HEK293T (cell line): ENCODE data around the gene GPR107.

Experiments used
- CTCF ChIA-PET: fragments of 350-600 bp; formaldehyde crosslinking; extraction: SDS; loops from one replicate; lab custom pipeline; 2021; ENCODE audit warnings: antibody characterized with exemption, inconsistent platforms; lab: Yijun Ruan, JAX
- POLR2A ChIA-PET: fragments of 350-600 bp; formaldehyde crosslinking; extraction: SDS; loops from one replicate; lab custom pipeline; 2020; ENCODE audit warnings: antibody characterized with exemption, inconsistent platforms; lab: Yijun Ruan, JAX
- DNase-seq: peaks from one replicate; pipeline ENCODE4 v3.0.0; 2012; ENCODE audit warnings: mixed read lengths; ENCODE audit errors: extremely low spot score
- ARNT ChIP-seq: fragments of 450-650 bp; IDR thresholded peaks from 2 replicates; pipeline ENCODE4 v1.6.1; 2017; ENCODE audit warnings: mild to moderate bottlenecking
- BHLHE40 ChIP-seq: fragments of 450-650 bp; IDR thresholded peaks from 2 replicates; pipeline ENCODE4 v1.6.1; 2016; ENCODE audit warnings: mild to moderate bottlenecking, moderate library complexity, borderline replicate concordance
- CTBP1 ChIP-seq: fragments of 450-650 bp; IDR thresholded peaks from 2 replicates; pipeline ENCODE4 v1.6.1; 2016; ENCODE audit warnings: borderline replicate concordance
- ELF4 ChIP-seq: fragments of 450-650 bp; IDR thresholded peaks from 2 replicates; pipeline ENCODE4 v1.6.1; 2017; ENCODE audit warnings: antibody characterized with exemption
- FOXA1 ChIP-seq: fragments of 450-650 bp; IDR thresholded peaks from 2 replicates; pipeline ENCODE4 v1.6.1; 2016; ENCODE audit warnings: mild to moderate bottlenecking
- FOXK2 ChIP-seq: fragments of 450-650 bp; IDR thresholded peaks from 2 replicates; pipeline ENCODE4 v1.6.1; 2016; ENCODE audit warnings: mild to moderate bottlenecking
- FOXM1 ChIP-seq: fragments of 450-650 bp; IDR thresholded peaks from 2 replicates; pipeline ENCODE4 v1.6.1; 2017; ENCODE audit warnings: mild to moderate bottlenecking, borderline replicate concordance
- HDGF ChIP-seq: fragments of 450-650 bp; IDR thresholded peaks from 2 replicates; pipeline ENCODE4 v1.6.1; 2017; ENCODE audit warnings: antibody characterized with exemption, borderline replicate concordance
- L3MBTL2 ChIP-seq: fragments of 450-650 bp; conservative IDR thresholded peaks from 2 replicates; pipeline ENCODE4 v1.6.1; 2016; ENCODE audit warnings: mild to moderate bottlenecking
- LEF1 ChIP-seq: fragments of 450-650 bp; IDR thresholded peaks from 2 replicates; pipeline ENCODE4 v1.6.1; 2017; ENCODE audit warnings: mild to moderate bottlenecking, borderline replicate concordance
- NFRKB ChIP-seq: fragments of 450-650 bp; IDR thresholded peaks from 2 replicates; pipeline ENCODE4 v1.6.1; 2016; ENCODE audit warnings: mild to moderate bottlenecking, moderate library complexity
- PKNOX1 ChIP-seq: fragments of 450-650 bp; IDR thresholded peaks from 2 replicates; pipeline ENCODE4 v1.6.1; 2016
- SP1 ChIP-seq: fragments of 450-650 bp; IDR thresholded peaks from 2 replicates; pipeline ENCODE4 v1.6.1; 2017
- SUZ12 ChIP-seq: fragments of 450-650 bp; IDR thresholded peaks from 2 replicates; pipeline ENCODE4 v1.6.1; 2016; ENCODE audit warnings: mild to moderate bottlenecking
- TARDBP ChIP-seq: fragments of 450-650 bp; IDR thresholded peaks from 2 replicates; pipeline ENCODE4 v1.6.1; 2016
- ZNF384 ChIP-seq: fragments of 450-650 bp; IDR thresholded peaks from 2 replicates; pipeline ENCODE4 v1.6.1; 2016

GPR107 gene

DNA sequence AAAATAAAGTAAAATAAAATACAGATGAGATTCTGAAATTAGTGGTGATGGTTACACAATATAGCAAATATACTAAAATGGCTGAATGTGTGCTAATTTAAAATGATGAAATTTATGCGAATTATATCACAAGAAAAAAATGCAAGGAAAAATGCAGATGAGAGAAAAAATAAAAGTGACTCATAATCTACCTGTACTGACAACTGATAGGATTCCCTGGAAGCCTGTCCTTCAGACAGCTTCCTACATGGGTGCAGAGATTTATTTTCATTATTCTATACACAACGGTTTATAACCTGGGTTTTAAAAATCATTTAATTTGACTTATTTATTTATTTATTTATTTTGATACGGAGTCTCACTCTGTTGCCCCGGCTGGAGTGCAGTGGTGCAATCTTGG, 112.7 kb downstream of the GPR107 start:
- POLR2A ChIA-PET, result no interaction called here
- no peak for TF ChIP-seq ZNF384
- TF ChIP-seq BHLHE40, result no peak
- TF ChIP-seq FOXK2, result no peak
- TF ChIP-seq FOXM1, result no peak
- no peak for TF ChIP-seq NFRKB
- no peak for TF ChIP-seq LEF1
- no peak for TF ChIP-seq HDGF
- no peak for TF ChIP-seq ARNT
- TF ChIP-seq PKNOX1, result no peak
- no peak for TF ChIP-seq ELF4
- TF ChIP-seq SUZ12, result no peak
- TF ChIP-seq SP1, result no peak
- TF ChIP-seq CTBP1, result no peak
- TF ChIP-seq FOXA1, result no peak
- TF ChIP-seq L3MBTL2, result no peak
- no peak for TF ChIP-seq TARDBP
- DNase-seq, result no peak
- CTCF ChIA-PET, result no interaction called here

DNA sequence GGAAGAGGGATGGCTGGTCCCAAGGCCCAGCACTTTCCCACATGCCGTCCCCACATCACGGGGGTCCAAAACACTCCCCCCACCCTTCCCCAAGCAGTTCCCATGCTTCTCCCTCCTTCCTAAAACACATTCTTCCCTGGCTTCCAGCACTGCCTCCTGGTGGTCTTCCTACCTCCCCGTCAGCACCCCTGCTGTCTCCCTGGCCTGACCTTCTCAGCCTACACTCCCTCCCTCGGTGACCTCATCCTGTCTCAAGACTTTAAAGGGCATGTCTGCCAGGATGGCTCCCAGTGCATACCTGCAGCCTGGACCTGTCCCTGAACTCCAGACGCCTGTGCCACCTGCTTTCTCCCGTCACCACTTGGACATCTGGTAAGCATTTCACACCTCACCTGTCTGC, 114.2 kb downstream of the GPR107 start:
- no peak for TF ChIP-seq SUZ12
- TF ChIP-seq HDGF, result no peak
- TF ChIP-seq ZNF384, result no peak
- TF ChIP-seq CTBP1, result no peak
- TF ChIP-seq TARDBP, result no peak
- no peak for TF ChIP-seq FOXM1
- no peak for TF ChIP-seq PKNOX1
- TF ChIP-seq L3MBTL2, result no peak
- TF ChIP-seq ELF4, result no peak
- no peak for TF ChIP-seq NFRKB
- no peak for TF ChIP-seq ARNT
- TF ChIP-seq BHLHE40, result no peak
- no peak for TF ChIP-seq LEF1
- no peak for TF ChIP-seq FOXA1
- no peak for TF ChIP-seq SP1
- no peak for TF ChIP-seq FOXK2
- POLR2A ChIA-PET, result no interaction called here
- DNase-seq, result no peak
- CTCF ChIA-PET, result no interaction called here

DNA sequence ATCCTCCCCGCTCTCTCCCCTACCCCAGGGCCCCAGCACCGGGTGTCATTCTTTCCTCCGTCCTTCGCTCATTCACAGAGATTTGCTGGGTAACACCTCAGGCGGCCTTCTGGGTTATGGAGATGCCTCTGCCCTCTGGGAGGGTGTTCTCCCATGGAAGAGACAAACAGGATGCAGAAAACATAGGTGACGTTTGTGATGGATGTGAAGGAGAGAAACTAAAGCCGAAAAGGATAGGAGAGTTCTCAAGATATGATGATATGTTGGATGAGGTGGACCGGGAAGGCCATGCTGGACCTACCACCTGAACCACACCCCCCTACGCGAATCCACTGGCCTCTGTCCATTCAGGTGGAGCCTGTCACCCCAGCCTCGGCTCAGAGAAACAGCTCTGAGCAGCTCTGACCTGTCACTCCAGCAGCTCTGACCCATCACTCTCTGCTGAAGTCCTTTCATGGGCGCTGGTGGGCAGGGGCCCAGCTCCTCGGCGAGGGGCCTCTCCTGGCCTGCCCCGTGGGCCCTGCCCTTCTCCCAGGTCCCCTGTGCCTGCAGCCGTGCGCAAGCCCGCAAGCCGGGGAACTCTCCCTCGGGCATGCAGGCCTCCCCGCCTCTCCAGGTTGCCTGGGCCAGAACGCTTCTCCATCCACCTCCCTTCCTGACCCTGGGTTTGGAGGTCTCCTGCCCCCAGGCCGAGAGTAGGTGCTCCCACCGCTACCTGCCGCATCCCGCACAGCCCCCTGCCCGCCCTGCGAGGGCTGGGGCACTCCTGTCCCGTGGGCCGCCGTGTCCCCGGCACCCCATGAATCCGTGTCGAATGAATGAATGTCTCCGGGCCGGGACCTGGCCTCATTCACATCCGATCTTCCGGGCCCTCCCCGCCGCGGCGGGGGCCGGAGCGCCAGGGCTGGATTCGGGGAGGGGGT, 117.8 kb downstream of the GPR107 start:
- 0 out of 2 replicates have a peak, but pooled peaks have one; percentile 36 for TF ChIP-seq HDGF
- TF ChIP-seq FOXM1, result no peak
- ChIA-PET CTCF (interaction anchor here (0.9 kb wide), 1 partner anchor 50 kb away, joined by 4 read pairs; no protein-coding TSS in a partner anchor), POLR2A (no interaction called here)
- DNase-seq, result no peak

- TF ChIP-seq ZNF384 (no peak), FOXM1 (no peak), BHLHE40 (no peak), SUZ12 (no peak), SP1 (no peak)
- CTCF ChIA-PET, result no interaction called here
- POLR2A ChIA-PET, result no interaction called here
- DNase-seq, result peak; percentile 88
These were observed 118.6 kb downstream of the GPR107 start, which contains the start of gene NCS1 for GRCh38 chr9:130172161-130172857. TSS of gene NCS1 (plus strand) at chr9:130172404. CDS start at chr9:130172664, 260 bp downstream.

DNA sequence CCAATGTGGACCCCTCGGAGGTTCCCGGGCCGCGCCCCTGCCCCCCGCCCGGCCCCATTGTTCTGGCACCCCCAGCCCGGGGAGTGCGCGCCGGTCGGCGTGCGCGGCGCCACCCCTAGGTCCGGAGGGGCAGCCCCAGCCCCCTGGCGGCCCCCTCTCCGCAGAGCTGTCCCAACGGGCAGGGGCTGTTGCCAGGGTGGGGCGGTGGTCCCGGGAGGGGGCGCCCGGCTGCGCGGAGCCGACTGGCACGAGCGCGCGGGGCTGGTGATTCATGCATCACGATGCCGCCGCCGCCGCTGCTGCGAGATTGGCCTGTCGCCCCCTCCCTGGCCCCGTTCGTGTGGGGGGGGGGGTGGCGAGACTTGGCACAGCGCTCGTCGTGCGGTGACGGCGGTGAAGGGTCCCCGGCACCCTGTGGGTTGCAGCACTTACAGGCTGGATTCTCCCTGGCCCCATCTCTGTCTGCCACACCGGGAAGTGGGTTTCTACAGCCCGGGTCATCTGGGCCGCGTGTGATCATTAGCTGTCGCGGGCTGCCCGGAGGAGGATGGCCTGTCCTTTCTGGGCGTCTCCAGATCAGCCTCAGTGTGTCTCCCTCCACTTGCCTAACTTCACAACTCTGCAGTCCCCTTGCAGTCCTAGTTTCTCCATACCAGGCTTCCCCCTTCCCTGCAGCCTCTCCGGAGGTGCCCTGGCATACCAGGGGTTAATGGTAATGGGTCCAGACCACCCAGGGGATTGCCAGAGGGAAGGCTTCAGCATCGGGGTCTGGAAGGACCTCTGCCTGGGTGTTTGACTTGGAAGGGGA, 119.4 kb downstream of the GPR107 start:
- CTCF ChIA-PET, result no interaction called here
- peak; percentile 38 for DNase-seq
- POLR2A ChIA-PET, result interaction anchor here (1.4 kb wide), 1 partner anchor 24 kb away, joined by 3 read pairs; no protein-coding TSS in a partner anchor
- TF ChIP-seq FOXK2 (no peak), ELF4 (no peak), SP1 (no peak), NFRKB (no peak), ARNT (no peak), L3MBTL2 (no peak), FOXA1 (no peak), ZNF384 (no peak)

- DNase-seq, result no peak
- TF ChIP-seq NFRKB (no peak), PKNOX1 (no peak), ELF4 (no peak), SUZ12 (no peak), TARDBP (no peak), LEF1 (no peak), HDGF (no peak), SP1 (no peak), CTBP1 (no peak)
- CTCF ChIA-PET, result no interaction called here
- POLR2A ChIA-PET, result interaction anchor here (1.4 kb wide), 1 partner anchor 24 kb away, joined by 3 read pairs; no protein-coding TSS in a partner anchor
These were observed 119.9 kb downstream of the GPR107 start for GRCh38 chr9:130173666-130173983.
